Measurements from ENCODE around the gene C11orf87.
A peak's percentile ranks its signal among the peaks of the same experiment; 100 is the strongest.

The C11orf87 gene

DNA sequence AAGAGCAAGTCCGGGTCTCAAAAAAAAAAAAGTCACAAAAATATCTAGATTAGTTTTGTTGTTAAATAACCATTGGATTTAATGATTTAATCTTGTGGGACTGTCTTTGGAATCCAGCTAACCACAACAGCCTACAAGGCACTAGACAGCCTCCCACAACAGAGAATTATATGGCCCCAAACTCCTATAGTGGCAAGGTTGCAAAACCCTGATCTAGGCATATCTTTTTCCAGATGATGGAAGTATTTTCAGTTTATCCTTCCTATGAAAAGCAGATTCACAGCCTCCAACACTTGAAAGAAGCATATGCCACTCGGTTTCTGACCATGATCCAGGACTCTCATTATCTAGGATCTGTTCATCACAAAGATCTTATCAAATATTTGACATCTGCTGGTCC, 5.4 kb upstream of the C11orf87 start:
- DNase-seq = no peak
- Mint-ChIP-seq H3K36me3 (ENCODE audit: low read depth) (no peaks in the 10 kb centered on the region), H3K4me3 (no peak overlapping the region), H3K27ac (no peak overlapping the region), H3K4me1 (no peaks in the 10 kb centered on the region), H3K27me3 (ENCODE audit: low read depth, poor library complexity) (peaks cover 14% of the 10 kb centered on the region), H3K9me3 (no peaks in the 10 kb centered on the region)
- no peak for TF ChIP-seq CTCF (IDR thresholded peaks at IDR 0.05)

- TF ChIP-seq CTCF (IDR thresholded peaks at IDR 0.05) = no peak
- Mint-ChIP-seq H3K27ac (no peak overlapping the region), H3K4me3 (peak overlapping the region; percentile 85), H3K9me3 (no peaks in the 10 kb centered on the region), H3K4me1 (peaks cover 24% of the 10 kb centered on the region), H3K36me3 (ENCODE audit: low read depth) (no peaks in the 10 kb centered on the region), H3K27me3 (ENCODE audit: low read depth, poor library complexity) (peaks cover 49% of the 10 kb centered on the region)
- peak; percentile 47 for DNase-seq
These were observed 978 bp downstream of the C11orf87 start for GRCh38 chr11:109422870-109423465.

- TF ChIP-seq CTCF (IDR thresholded peaks at IDR 0.05) = no peak
- H3K9me3 Mint-ChIP-seq = no peaks in the 10 kb centered on the region
- peaks cover 45% of the 10 kb centered on the region for H3K27me3 Mint-ChIP-seq (ENCODE audit: low read depth, poor library complexity)
- H3K4me1 Mint-ChIP-seq = peaks cover 24% of the 10 kb centered on the region
- no peaks in the 10 kb centered on the region for H3K36me3 Mint-ChIP-seq (ENCODE audit: low read depth)
- peak; percentile 20 for DNase-seq
- H3K27ac Mint-ChIP-seq = no peak overlapping the region
- peak overlapping the region; percentile 85 for H3K4me3 Mint-ChIP-seq
These were observed 1.6 kb downstream of the C11orf87 start for GRCh38 chr11:109423466-109424190.

GRCh38 chr11:109424901-109425300, 2.9 kb downstream of the C11orf87 start:
- peaks cover 44% of the 10 kb centered on the region for H3K27me3 Mint-ChIP-seq (ENCODE audit: low read depth, poor library complexity)
- H3K4me3 Mint-ChIP-seq = peak overlapping the region; percentile 8

GRCh38 chr11:109425554-109425953, 3.6 kb downstream of the C11orf87 start:
- no peaks in the 10 kb centered on the region for H3K9me3 Mint-ChIP-seq
- no peaks in the 10 kb centered on the region for H3K36me3 Mint-ChIP-seq (ENCODE audit: low read depth)
- no peak for DNase-seq
- peaks cover 44% of the 10 kb centered on the region for H3K27me3 Mint-ChIP-seq (ENCODE audit: low read depth, poor library complexity)
- peaks cover 24% of the 10 kb centered on the region for H3K4me1 Mint-ChIP-seq
- H3K4me3 Mint-ChIP-seq = no peak overlapping the region
- no peak for TF ChIP-seq CTCF (IDR thresholded peaks at IDR 0.05)
- no peak overlapping the region for H3K27ac Mint-ChIP-seq

More at GRCh38 chr11:109424901-109425300, 2.9 kb downstream of the C11orf87 start:
- Mint-ChIP-seq H3K36me3 (ENCODE audit: low read depth) (no peaks in the 10 kb centered on the region), H3K4me1 (peaks cover 24% of the 10 kb centered on the region), H3K9me3 (no peaks in the 10 kb centered on the region), H3K27ac (no peak overlapping the region)
- DNase-seq = peak; percentile 88
- no peak for TF ChIP-seq CTCF (IDR thresholded peaks at IDR 0.05)

All from nephron progenitor cell (in vitro differentiated cells).